ENCODE results near the gene HAP1.

Gene HAP1

DNA sequence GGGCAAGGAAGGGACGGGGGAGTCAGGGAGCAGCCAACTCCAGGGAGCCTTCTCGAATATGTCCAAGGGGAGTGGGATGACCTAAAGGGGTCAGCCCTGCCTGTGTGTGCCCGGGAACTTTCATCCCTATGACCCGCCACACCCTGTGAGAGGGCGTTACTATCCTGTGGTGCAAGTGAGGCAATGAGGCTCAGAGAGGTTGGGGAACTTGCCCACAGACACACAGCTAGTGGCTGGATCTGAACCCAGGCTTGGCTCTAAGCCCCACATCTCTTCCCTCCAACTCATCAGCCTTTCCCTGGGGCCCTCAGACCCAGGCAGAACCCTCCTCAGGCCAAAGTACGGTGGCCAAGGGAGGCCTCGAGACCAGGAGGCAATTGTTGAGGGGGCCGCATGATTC is 28.9 kb upstream of the HAP1 start:
- DNase-seq: no peak

- no peak for DNase-seq
Observed at GRCh38 chr17:41762841-41763240, 28.4 kb upstream of the HAP1 start.

DNA sequence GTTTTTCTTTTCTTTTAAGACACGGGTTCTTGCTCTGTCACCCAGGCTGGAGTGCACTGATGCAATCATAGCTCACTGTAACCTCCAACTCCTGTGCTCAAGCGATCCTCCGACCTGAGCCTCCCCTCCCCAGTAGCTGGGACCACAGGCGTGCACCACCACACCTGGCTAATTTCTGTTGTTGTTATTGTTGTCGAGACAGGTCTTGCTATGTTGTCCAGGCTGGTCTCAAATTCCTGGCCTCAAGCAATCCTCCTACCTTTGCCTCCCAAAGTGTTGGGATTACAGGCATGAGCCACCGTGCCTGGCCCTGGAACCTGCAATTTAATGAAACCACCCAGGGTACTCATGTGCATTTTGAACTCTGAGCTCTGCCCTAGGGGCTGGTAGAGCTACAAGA is 27.9 kb upstream of the HAP1 start:
- DNase-seq: no peak

GRCh38 chr17:41760878-41761277 is 26.4 kb upstream of the HAP1 start:
- DNase-seq: no peak

DNA sequence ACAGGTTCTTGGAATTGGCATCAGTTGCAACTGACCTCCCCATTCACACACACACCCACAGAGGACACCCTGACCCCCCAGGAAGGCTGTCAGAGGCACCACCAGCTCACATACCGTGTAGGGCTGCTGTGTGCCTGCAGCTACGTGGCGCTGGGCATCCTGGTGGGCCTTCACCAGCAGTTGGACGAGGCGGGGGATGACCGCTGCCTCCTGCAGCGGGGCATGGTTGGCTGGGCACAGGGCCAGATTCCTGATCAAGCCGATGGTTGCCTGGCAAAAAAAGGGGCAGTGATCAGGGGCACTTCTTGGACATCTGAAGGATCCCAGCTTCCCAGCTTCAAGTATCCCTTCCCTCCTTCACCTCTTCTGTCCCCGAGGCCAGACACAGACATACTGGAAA is 24.2 kb upstream of the HAP1 start:
- no peak for DNase-seq

- DNase-seq: no peak
Observed at GRCh38 chr17:41754066-41754465, 19.6 kb upstream of the HAP1 start.

- DNase-seq: no peak
Observed at GRCh38 chr17:41751288-41751687, 16.8 kb upstream of the HAP1 start.

DNA sequence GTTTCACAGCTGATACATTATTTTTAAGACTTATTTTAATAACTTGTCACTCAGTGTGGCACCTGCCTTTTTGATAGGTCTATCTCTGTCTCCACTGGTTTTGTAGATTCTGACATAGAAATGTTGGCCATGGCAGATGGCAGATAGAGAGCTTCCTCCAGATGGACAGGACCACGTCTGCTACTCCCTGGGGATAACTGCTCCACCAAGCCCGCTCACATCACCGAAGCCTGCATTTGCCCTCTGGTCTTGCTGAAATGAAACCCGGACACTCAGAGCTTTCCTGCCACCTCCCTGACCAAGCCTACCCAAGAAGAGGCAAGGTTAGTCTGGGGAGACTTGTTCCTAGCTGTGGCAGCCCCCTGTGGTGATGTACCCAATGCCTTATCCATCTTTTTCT is 16.4 kb upstream of the HAP1 start:
- peak; percentile 28 for DNase-seq

DNA sequence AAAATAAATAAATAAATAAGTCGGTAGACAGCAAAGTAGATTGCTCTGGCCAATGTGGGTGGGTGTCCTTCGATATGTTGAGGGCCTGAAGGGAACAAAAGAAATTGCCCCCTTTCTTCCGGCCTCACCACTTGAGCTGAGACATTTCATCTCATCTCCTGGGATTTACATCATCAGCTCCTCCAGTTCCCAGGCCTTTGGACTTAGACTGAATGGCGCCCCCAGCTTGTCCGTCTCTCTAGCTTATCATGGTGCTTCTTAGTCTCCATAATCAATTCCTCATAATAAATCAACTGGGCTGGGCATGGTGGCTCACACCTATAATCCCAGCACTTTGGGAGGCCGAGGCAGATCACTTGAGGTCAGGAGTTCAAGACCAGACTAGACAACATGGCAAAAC is 13.8 kb upstream of the HAP1 start:
- DNase-seq: no peak

- no peak for DNase-seq
Observed at GRCh38 chr17:41741709-41742108, 7.3 kb upstream of the HAP1 start.

DNA sequence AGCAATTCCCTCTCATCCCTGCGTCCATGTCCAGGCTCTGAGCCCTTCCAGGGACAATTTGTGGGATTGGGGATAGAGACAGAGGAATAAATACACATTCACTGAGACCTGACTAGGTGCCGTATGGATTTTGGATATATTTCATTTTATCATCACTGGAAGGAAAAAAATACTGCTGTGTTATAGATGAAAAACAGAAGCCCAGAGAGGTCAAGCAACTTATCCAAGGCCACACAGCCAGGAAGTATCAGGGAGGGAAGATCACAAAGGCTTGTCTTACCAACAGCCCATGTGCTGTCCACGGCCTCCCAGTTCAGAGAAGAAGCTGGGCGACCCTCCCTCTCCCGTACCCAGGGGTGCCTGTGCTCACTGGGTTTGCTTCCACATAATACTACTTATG is 6.1 kb upstream of the HAP1 start:
- DNase-seq: no peak

- DNase-seq: peak; percentile 76
Observed at GRCh38 chr17:41739661-41740352, 5.4 kb upstream of the HAP1 start.

DNA sequence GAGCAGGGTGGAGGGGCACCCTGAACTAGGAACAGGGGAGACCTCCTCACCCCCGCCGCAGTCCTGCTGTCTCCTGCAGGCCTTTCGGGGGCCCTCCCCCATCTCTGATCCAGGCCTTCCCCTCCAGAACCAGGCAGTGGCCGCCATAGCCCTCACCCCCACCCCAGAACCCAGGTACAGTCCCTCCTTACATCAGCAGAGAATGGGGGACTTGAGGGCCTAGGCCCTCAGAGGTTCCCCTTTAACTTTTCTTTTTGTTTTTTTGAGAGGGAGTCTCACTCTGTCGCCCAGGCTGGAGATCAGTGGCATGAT is 4.3 kb upstream of the HAP1 start:
- DNase-seq: no peak

DNA sequence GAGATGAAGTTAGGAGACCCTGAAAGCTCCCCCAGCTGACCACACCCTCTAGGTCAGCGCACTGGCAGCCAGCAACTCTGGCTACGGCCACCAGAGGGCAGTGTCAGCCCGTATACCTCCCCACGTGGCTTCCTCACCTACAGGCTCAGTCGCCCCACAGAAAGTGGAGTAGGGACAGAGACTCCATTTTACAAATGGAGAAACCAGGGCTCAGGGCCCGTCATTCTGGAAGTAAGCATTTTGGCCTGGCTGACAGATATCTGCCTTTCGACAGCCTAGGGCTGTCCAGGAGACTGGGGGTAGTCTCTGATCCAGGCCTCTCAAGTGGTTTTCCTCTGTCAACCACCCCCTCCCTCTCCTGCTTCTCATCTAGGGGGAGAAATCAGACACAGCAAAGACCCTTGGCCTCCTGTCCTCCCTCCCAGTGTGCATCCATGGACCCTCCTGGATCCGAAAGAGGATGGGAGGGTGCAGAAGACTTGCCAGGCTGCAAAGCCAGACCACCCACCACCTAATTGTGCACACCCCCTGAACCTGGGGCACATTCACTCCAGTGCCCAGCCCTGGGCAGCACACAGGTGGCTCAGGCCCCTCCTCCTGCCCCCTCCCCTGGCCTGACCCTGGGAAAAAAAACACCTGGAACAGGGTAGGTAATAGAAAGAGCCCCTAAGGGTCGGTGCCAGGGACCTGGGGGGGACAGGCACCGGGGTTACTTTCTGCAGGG is 3.8 kb upstream of the HAP1 start:
- peak; percentile 90 for DNase-seq

GRCh38 chr17:41737680-41738023 is 3.2 kb upstream of the HAP1 start:
- no peak for DNase-seq

- DNase-seq: no peak
Observed at GRCh38 chr17:41736983-41737679, 2.7 kb upstream of the HAP1 start.

GRCh38 chr17:41735744-41736143 is 1.3 kb upstream of the HAP1 start:
- DNase-seq: no peak

GRCh38 chr17:41734949-41735313 is 488 bp upstream of the HAP1 start:
- DNase-seq: peak; percentile 64

DNA sequence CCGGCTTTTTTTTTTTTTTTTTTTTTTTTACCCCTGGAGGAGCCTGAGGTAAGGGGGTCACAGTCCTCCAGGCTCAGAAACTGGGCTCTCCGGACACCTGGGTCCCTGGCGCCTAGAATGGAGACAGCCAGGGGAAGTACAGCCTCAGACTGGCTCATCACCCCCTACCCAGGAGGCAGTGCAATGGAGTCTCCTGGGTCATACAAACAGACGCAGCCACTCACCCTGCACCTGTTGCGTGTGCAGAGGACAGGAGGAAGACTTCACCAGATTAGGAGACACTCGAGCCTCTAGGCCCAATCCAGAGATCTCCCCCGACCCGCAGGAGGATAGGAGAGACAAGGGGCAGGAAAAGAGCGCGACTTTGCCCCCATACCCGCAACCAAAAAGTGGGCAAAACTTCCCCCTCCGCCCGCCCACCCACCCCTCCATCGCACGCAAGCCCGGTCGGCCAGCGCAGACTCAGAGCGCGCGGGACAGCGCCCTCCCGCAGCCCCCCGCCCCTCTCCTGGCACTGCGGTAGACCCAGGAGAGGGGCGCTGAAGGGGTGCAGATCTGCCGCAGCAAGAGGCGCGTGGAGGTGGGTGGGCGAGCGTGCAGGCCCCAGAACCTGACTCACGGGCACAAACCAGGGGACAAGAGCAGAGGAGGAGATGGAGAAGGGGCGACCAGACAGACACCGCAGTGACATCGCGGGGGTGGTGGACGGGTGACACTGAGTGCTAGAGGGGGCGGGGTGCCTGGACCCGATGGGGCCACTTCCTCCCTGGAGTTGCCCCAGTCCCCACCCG is 900 bp downstream of the HAP1 start:
- no peak for DNase-seq

- no peak for DNase-seq
Observed at GRCh38 chr17:41731836-41732235, 2.6 kb downstream of the HAP1 start.

DNA sequence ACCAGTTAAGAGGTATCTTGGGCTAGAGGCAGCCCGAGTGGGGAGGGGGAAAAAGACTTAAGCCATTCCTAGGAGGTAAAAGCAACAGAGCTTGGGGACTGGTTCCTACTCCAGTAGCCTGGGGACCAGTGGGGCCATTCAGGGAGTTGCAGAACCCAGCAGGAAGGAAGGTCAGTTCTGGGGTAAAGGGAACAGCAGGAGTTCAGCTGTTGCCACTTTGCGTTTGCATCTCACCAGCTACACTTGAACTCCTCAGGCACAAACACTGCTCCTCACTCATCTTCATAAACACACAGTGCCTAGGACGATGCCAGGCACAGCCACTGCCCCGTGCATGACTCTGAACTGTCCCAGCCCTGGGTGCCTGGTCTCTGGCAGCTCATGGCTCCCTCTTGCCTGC is 4.0 kb downstream of the HAP1 start:
- DNase-seq: peak; percentile 45

GRCh38 chr17:41728056-41728455 is 6.4 kb downstream of the HAP1 start:
- no peak for DNase-seq

- no peak for DNase-seq
Observed at GRCh38 chr17:41725134-41725533, 9.3 kb downstream of the HAP1 start.
